HL-60 (cell line): Measurements from ENCODE around the gene PRMT7.

ENCODE experiments used
- CTCF ChIP-seq: IDR thresholded peaks from one replicate; pipeline ENCODE4 v1.5.1; 2011; ENCODE audit warnings: low read length, control low read depth, inconsistent platforms; ENCODE audit not compliant: insufficient read depth
- POLR2AphosphoS5 ChIP-seq: IDR thresholded peaks from 2 replicates; pipeline ENCODE4 v1.6.1; 2012; ENCODE audit warnings: low read depth
- REST ChIP-seq: IDR thresholded peaks from 2 replicates; pipeline ENCODE4 v1.6.1; 2012; ENCODE audit warnings: low read depth; ENCODE audit not compliant: insufficient replicate concordance
- SPI1 ChIP-seq: IDR thresholded peaks from 2 replicates; pipeline ENCODE4 v1.6.1; 2012; ENCODE audit warnings: low read depth, mild to moderate bottlenecking, borderline replicate concordance

GRCh38 chr16:68306633-68307032, 4.2 kb upstream of the PRMT7 start:
- TF ChIP-seq CTCF (no peak), POLR2AphosphoS5 (no peak), SPI1 (no peak), REST (no peak)
